Adipocyte (in vitro differentiated cells): ENCODE data around the gene ZNF862.
"Not testable (repeated sequence)": the region's sequence is repeated elsewhere in the genome, so short reads cannot be mapped to it uniquely, and the experiment has no call there.

Source experiments
- DNase-seq: peaks from one replicate; pipeline ENCODE4 v3.0.0-alpha.2; 2015; ENCODE audit warnings: low read depth
- H3K27me3 ChIP-seq: replicated peaks from 2 replicates; pipeline ENCODE4 v1.7.0; 2013; ENCODE audit warnings: mild to moderate bottlenecking, low read length, moderate library complexity; ENCODE audit not compliant: control insufficient read depth, insufficient read depth
- H3K36me3 ChIP-seq: 2 replicates; pipeline ENCODE4 v1.7.0; 2013; ENCODE audit warnings: low read length, mild to moderate bottlenecking, moderate library complexity; ENCODE audit not compliant: control insufficient read depth, insufficient read depth, severe bottlenecking
- H3K4me1 ChIP-seq: 2 replicates; pipeline ENCODE4 v1.7.0; 2013; ENCODE audit warnings: mild to moderate bottlenecking, low read length, moderate library complexity; ENCODE audit not compliant: control insufficient read depth, insufficient read depth
- H3K4me3 ChIP-seq: 2 replicates; pipeline ENCODE4 v1.7.0; 2013; ENCODE audit warnings: mild to moderate bottlenecking, low read length, moderate library complexity
- H3K9ac ChIP-seq: 2 replicates; pipeline ENCODE4 v1.7.0; 2013; ENCODE audit warnings: mild to moderate bottlenecking, low read length, moderate library complexity
- H3K9me3 ChIP-seq: 2 replicates; pipeline ENCODE4 v1.7.0; 2013; ENCODE audit warnings: mild to moderate bottlenecking, low read length, moderate library complexity; ENCODE audit not compliant: control insufficient read depth

Gene ZNF862

GRCh38 chr7:149825567-149826343 is 12.4 kb upstream of the ZNF862 start:
- no peaks in the 10 kb centered on the region for H3K4me1 ChIP-seq
- peaks cover 16% of the 10 kb centered on the region for H3K27me3 ChIP-seq
- no peak overlapping the region for H3K4me3 ChIP-seq
- no peak for DNase-seq
- H3K36me3 ChIP-seq = no peaks in the 10 kb centered on the region
- no peaks in the 10 kb centered on the region for H3K9me3 ChIP-seq
- no peak overlapping the region for H3K9ac ChIP-seq

- Histone ChIP-seq H3K36me3 (no peaks in the 10 kb centered on the region), H3K9ac (no peak overlapping the region), H3K27me3 (peaks cover 18% of the 10 kb centered on the region), H3K9me3 (no peaks in the 10 kb centered on the region), H3K4me1 (no peaks in the 10 kb centered on the region), H3K4me3 (no peak overlapping the region)
- no peak for DNase-seq
Measured at GRCh38 chr7:149826344-149827088, 11.7 kb upstream of the ZNF862 start.

DNA sequence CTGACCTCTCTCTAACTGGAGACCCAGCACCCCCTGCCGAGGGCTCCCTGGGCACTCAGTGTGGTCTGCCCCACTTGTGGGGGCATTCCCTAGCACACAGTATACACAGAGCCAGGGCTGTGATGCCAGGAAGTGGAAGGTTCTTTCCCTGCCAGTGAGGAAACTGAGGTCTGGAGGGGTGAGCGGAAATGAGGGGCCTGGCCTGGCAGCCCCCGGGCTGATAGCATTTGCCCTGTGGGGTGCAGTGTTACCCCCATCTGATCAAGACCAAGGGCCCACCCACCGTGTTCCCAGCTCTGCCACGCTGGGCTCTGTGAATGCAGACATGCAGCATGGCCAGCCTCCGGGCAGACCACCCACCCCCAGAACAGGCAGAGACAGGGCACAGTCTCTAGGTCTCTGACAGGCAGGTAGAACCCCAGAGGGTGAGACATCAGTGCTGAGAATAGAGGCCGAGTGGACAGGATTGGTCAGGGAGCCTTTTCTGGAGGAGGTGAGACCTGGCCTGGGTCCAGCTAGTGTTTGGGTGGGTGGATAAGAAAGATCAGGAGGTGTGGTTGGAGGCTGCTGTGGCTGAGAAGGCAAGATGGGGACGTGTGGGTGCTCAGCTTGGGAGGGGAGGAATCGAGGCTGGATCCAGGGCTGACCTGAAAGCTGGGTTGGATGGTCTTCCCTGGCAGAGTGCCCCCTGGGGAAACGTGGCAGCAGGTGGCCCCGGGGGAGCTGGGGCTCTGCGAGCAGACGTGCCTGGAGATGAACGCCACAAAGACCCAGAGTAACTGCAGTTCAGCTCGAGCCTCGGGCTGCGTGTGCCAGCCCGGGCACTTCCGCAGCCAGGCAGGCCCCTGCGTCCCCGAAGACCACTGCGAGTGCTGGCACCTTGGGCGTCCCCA is 10.8 kb upstream of the ZNF862 start:
- H3K27me3 ChIP-seq = peaks cover 19% of the 10 kb centered on the region
- no peaks in the 10 kb centered on the region for H3K4me1 ChIP-seq
- H3K9me3 ChIP-seq = no peaks in the 10 kb centered on the region
- DNase-seq = no peak
- no peak overlapping the region for H3K9ac ChIP-seq
- H3K36me3 ChIP-seq = no peaks in the 10 kb centered on the region
- no peak overlapping the region for H3K4me3 ChIP-seq

DNA sequence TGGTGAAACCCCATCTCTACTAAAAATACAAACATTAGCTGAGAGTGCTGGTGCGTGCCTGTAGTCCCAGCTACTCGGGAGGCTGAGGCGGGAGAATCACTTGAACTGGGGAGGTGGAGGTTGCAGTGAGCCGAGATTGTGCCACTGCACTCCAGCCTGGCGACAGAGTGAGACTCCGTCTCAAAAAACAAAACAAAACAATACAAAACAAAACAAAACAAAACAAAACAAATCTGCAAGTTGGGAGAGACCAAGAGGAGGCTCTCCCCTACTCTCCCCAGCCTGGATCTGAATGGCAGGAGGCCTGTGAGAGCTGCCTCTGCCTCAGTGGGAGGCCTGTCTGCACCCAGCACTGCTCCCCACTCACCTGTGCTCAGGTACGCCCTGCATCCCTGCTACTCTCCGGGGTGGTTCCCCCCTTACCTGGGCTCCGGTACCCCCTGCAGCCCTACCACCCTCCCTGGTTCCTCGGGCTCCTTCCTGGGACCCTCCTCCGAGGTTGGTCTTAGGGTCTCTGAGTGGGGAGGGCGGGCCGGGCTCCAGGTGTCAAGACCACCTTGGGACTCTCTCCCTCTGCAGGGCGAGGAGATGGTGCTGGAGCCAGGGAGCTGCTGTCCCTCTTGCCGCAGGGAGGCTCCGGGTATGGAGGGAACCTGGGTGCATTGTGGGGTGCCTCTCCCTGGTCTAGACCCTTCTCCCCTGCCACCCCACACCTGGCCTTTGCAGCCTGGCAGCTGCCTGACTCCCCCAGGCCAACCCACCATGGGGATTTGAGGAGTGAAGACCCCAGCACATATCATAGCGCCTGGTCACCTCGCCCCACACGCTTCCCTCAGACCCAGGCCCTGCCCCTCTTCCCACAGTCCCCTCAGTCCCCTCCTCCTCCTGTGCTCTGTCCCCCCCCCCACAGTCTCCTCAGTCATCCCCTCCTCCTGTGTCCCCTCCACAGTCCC is 9.5 kb upstream of the ZNF862 start:
- no peaks in the 10 kb centered on the region for H3K9me3 ChIP-seq
- no peak overlapping the region for H3K9ac ChIP-seq
- no peaks in the 10 kb centered on the region for H3K4me1 ChIP-seq
- no peaks in the 10 kb centered on the region for H3K36me3 ChIP-seq
- no peak for DNase-seq
- H3K4me3 ChIP-seq = no peak overlapping the region
- H3K27me3 ChIP-seq = peaks cover 22% of the 10 kb centered on the region

GRCh38 chr7:149830527-149830926 is 7.6 kb upstream of the ZNF862 start:
- not testable (repeated sequence) for H3K36me3 ChIP-seq, H3K9ac ChIP-seq, DNase-seq, H3K9me3 ChIP-seq, H3K4me3 ChIP-seq, H3K4me1 ChIP-seq
- H3K27me3 ChIP-seq = peaks cover 31% of the 10 kb centered on the region

DNA sequence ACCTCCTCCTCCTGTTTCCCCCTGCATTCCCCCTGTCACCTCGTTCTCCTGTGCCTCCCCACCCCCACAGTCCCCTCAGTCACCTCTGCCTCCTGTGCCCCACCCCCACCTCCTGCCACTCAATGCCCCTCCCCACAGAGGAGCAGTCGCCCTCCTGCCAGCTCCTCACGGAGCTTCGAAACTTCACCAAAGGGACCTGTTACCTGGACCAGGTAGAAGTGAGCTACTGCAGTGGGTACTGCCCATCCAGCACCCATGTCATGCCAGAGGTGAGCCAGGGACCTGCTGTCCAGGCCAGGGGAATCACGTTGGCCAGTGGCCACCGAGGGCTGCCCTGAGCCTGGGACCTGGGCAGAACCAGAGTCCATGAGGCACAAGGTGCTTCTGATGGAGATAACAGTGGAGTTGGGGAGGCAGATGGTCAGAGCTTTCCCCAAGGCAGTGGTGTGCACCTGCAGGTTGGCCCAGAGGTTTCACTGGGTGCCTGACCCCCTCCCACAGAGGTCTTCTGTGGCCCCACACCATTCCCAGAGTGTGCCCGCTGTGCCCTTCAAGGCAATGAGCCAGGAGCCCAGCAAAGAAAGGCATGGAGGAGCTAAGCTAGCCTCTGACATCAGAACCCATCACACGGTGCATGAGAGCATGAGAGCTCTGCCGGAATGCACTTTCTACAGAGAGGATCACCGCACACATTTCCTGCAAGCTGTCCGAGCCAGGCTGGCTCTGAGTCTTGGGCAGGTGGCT is 7.0 kb upstream of the ZNF862 start:
- no peak overlapping the region for H3K9ac ChIP-seq
- no peak for DNase-seq

GRCh38 chr7:149831741-149832219 is 6.4 kb upstream of the ZNF862 start:
- Histone ChIP-seq H3K9ac (no peak overlapping the region), H3K4me3 (no peak overlapping the region), H3K27me3 (peaks cover 31% of the 10 kb centered on the region), H3K4me1 (no peaks in the 10 kb centered on the region), H3K9me3 (no peaks in the 10 kb centered on the region), H3K36me3 (no peaks in the 10 kb centered on the region)
- no peak for DNase-seq

More for the DNA sequence above, 7.0 kb upstream of the ZNF862 start:
- Histone ChIP-seq H3K36me3 (no peaks in the 10 kb centered on the region), H3K9me3 (no peaks in the 10 kb centered on the region), H3K27me3 (peaks cover 31% of the 10 kb centered on the region), H3K4me1 (no peaks in the 10 kb centered on the region), H3K4me3 (no peak overlapping the region)

DNA sequence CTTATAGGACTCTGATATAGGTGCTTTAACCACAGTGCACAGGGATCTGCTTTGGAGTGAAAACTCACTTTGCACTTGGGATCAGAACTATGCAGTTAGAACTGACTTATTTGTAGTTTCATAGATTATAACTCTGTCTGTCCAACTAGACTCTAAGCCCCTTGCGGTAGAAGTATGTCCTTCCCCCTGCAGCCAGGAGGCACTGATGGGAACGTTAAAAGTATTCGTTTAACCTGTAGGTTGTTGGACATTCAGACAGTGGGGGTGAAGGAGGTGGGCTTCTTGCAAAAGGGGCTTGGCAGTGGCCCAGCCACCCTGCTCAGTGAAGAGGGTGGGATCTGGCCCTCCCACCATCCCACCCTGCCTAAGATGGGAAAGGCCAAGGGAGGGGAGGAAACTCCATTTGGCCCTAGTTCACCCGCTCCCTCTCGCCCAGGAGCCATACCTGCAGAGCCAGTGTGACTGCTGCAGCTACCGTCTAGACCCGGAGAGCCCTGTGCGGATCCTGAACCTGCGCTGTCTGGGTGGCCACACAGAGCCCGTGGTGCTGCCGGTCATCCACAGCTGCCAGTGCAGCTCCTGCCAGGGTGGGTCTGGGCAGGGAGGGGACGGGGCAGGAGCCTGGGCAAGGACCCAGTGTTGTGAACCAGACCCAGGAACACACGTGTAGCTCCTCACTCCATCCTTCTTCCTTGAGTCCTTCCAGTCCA is 5.7 kb upstream of the ZNF862 start:
- Histone ChIP-seq H3K36me3 (no peaks in the 10 kb centered on the region), H3K4me1 (no peaks in the 10 kb centered on the region), H3K4me3 (no peak overlapping the region), H3K9ac (no peak overlapping the region), H3K9me3 (no peaks in the 10 kb centered on the region), H3K27me3 (peaks cover 31% of the 10 kb centered on the region)
- no peak for DNase-seq

DNA sequence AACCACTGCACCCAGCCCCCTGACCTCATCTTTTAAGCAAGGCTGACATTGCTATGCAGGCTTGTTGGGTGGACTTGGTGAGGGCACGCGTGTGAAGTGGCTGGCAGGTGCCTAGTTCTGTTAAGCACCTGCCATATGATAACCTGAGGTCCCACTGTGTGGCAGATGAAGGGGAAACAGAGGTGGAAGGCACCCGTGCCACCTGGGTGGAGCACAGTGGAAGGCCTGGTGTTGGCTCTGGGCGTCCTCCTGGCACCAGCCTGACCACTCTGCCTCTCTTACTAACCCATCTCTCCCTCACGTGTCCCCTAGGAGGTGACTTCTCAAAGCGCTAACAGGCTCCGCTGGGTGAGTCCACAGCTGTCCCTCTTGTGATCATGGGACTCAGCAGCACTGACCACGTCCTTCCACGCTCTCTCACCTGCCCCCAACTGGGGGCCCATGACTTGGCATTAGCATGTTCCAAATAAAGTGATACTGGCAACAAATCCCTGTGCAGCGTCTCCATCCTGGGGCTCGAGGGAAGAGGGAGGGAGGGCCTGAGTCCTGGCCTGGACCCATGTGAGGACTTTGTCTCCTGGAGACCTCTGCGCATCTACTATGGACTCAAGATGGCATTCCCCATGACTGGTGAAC is 4.6 kb upstream of the ZNF862 start:
- H3K36me3 ChIP-seq = no peaks in the 10 kb centered on the region
- H3K27me3 ChIP-seq = peaks cover 31% of the 10 kb centered on the region
- H3K9me3 ChIP-seq = no peaks in the 10 kb centered on the region
- no peak overlapping the region for H3K4me3 ChIP-seq
- no peaks in the 10 kb centered on the region for H3K4me1 ChIP-seq
- no peak for DNase-seq
- no peak overlapping the region for H3K9ac ChIP-seq
